ENCODE data around the gene SOHLH1. TPM values are rescaled to one million over a fixed set of nuclear protein-coding genes. Genes with fewer than 3 reads are reported as not detected.

The SOHLH1 gene
- polyA plus RNA-seq, 4 donors: not detected

DNA sequence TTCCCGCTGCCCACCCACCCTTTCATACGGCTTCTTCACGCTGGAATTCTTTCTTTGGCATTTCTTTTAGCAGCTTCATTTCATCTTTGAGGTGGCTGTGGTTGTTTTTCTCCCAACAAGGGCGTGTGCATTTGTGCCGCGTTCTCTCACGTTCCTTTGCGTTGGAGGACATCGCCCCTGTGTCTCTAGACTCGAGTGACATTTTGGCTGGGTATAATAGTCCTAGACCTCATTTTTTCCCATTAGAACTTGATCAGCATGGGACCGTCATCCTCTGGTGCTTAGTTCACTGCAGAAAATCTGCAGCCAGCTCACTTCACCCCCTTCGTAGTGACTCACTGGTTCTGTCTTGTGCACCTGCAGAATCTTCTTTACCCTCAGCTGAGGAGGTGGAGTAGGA lies 32.2 kb upstream of the SOHLH1 start:
- no peak for DNase-seq (ENCODE audit: low read depth in 4 of 4, low spot score in 3 of 4)

DNA sequence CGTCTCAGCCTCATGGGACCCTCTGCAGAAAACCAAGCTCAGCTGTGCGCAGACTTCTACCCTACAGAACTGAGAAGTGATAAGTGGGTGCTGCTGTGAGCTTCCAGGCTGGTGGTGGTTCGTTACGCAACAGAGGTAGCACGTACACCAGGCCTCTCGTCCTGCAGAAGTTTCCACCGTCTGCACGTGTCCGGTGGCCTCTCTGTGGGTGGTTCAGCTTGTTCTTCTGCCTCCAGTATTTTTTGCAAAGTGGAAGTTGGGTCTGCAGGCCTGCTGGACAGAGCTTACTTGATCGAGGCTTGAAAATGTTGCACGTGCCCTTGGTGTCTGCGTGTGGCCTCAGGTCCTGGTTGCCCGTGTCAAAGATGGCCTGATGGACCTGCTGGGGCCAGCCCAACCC lies 30.2 kb upstream of the SOHLH1 start:
- no peak for DNase-seq (ENCODE audit: low read depth in 4 of 4, low spot score in 3 of 4)

DNA sequence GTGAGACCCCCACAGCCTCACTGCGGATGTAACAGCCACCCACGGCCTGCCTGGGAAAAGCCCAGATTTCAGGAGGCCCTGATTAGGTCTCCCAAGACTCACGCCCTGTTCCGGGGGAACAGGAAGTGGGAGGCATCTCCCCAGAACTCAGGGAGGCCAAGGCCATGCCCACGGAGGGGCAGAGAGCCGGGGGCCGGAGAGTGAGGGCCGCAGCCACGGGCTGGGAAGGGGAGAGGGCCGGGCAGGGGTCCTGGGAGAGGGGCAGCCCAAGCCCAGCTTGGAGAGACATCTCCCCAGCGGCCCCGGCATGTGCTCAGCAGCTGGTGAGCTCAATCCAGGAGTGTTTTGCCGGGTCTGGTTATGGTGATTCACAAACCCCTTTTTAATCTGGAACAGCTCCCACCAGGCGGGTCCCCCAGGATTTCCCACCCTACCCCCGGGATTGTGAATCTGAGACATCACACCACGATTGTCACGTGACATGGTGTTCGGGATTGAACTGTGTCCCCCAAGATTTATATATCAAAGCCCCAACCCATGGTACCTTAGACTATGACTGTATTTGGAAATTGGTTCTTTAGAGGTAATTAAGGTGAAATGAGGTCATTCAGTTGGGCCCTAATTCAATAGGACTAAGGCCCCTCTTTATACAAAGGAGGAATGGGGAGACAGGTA lies 29.3 kb upstream of the SOHLH1 start:
- DNase-seq (ENCODE audit: low read depth in 4 of 4, low spot score in 3 of 4): no peak

DNA sequence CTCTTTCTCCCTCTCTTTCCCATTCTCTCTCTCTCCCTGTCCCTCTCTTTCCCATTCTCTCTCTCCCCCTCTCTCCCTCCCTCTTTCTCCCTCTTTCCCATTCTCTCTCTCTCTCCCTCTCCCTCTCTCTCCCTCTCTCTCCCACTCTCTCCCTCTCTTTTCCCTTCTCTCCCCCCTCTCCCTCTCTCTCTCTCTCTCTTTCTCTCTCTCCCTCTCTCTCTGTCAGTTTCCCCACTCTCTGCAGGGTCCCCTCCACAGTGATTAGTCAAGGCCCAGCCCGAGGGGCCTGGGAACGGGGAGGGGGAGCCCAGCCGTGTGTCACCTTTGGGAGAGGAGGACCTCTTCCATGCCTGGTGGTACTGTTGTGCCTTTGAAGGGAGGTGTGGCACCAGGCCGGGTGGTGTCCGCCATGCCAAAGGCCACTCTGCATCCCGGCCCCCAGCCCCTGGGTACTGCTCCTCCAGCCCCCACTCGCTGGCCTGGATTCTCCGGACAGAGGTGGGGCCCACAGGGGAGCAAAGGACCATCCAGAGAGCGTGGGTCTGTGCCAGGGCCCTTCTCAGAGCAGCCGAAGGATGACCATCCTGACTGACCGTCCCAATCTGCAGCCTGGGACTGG lies 28.1 kb upstream of the SOHLH1 start:
- DNase-seq (ENCODE audit: low read depth in 4 of 4, low spot score in 3 of 4): no peak

DNA sequence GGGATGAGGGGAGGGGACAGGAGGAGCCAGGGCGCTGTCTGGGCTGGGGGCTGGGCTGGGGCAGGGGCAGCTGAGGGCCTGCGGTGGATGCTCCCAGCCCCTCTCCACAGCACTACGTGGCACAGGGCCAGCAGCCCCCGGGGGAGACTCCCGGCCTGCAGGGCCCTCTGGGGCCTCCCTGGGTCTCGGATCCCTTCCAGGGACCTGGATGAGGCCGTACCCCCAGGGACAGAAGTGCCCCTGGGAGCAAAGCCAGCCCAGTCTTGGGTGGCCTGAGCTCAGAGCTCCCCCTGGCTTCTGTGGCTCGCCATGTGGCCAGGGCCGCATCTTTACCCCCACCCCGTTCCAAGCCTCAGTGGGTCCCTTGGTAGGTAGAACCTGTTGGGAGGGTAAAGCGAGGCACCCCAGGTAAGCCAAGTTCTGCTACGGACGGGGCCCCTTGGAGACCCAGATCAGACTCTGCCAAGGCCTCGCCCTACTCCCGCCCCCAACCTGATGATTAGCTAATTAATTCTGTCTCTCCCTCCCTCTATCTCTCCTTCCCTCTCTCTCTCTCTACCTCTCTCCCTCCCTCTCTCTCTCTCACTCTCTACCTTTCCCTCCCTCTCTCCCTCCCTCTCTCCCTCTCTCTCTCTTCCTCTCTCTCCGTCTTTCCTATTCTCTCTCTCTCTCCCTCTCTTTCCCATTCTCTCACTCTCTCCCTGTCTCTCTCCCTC lies 27.0 kb upstream of the SOHLH1 start:
- no peak for DNase-seq (ENCODE audit: low read depth in 4 of 4, low spot score in 3 of 4)

DNA sequence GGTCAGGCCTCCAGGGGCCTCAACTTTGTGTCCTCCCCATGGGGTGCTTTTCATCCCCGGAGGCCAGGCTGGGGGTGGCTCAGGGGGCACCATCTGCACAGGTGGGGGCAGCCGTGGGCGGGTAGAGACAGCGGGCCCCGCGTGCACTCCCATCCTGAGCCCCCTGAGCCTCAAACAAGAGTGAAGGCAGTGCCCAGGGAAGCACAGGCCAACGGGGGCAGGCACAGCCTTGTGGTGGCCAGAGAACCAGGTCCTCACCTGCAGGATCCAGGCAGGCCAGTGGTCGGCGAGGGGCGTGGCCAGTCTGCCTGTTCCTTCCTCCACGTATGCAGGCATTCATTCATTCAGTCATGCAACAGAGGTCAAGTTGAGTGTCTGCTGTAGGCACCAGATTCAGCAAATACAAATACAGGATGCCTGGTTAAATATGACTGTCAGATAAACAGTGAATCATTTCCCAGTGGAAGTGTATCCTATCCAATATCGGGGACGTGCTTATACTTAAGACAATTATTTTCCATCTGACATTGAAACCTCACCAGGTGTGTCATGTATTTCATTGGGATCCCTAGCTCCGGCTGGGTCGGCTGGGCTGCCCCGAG lies 25.0 kb upstream of the SOHLH1 start:
- no peak for DNase-seq (ENCODE audit: low read depth in 4 of 4, low spot score in 3 of 4)

DNA sequence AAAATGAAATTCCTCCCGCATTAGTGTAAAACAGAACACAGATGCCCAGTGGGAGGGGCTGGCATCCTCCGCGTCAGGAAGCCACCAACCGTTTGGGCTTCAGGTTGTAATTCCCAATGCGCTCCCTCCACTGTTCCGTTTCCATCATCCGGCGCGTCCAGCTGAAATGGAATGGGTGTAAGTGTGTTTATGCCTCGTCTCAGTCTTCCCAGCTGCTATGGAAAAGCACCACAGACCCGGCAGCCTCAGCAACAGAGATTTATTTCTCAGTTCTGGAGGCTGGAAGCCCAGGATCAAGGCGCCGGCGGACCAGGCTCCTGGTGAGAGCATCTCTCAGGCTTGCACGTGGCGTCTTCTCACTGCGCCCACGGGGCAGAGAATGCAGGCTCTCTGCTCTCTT lies 23.1 kb upstream of the SOHLH1 start:
- no peak for DNase-seq (ENCODE audit: low read depth in 4 of 4, low spot score in 3 of 4)

DNA sequence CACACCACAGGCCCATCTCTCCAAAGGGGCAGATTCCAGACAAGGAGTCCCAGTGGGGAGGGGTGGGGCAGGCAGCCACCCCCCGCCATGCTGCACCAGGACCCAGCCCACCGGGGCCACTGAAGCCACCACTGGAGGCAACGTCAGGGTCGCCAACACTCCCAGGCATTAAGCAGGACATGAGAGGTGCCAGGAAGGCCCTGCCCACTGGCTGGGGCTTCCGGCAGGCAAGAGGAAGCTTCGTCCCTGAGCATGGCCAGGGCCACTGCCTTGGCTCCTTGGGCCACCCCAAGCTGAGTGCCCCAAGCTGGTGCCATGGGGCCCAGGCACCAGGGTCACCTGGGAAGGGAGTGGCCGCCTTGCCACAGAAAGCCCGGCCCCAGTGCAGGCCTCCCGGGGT lies 20.2 kb upstream of the SOHLH1 start:
- DNase-seq (ENCODE audit: low read depth in 4 of 4, low spot score in 3 of 4): no peak

DNA sequence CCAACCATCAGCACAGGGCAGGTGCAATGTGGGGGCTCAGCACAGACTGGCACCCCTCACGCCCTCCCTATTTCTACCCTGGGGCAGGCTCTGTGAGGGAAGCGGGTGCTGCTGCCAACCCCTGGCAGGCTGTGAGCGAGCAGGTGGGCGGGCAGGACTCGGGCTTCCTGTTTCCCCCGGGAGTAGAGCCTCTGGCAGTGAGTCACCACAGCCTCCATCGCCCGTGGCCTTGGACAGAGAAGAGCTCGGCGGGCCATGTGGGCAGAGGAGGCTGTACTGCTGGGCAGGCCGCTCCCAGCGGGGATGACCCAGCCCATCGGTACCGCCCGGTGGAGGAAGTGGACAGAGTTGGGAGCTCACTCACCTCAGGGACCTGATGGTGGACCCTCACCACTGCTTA lies 19.3 kb upstream of the SOHLH1 start:
- no peak for DNase-seq (ENCODE audit: low read depth in 4 of 4, low spot score in 3 of 4)

DNA sequence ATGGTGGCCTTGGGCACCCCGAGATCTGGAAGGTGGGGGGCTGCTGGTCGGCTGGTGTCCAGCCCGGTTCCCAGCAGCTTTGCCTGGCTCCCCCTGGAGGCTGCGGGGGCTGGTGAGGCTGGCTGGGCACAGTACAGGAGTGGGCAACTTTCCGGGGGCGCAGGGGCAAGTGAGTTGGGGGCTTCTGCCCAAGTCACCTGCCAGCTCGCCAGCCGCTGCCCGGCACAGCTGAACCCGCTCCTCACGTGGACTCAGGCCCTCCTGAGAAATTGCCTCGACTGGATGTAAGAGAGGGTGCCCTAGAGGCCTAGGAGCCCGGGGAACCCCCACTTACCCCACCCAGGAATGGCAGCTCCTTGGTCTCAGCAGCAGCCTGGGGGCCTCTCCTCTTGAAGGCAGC lies 18.1 kb upstream of the SOHLH1 start:
- no peak for DNase-seq (ENCODE audit: low read depth in 4 of 4, low spot score in 3 of 4)

DNA sequence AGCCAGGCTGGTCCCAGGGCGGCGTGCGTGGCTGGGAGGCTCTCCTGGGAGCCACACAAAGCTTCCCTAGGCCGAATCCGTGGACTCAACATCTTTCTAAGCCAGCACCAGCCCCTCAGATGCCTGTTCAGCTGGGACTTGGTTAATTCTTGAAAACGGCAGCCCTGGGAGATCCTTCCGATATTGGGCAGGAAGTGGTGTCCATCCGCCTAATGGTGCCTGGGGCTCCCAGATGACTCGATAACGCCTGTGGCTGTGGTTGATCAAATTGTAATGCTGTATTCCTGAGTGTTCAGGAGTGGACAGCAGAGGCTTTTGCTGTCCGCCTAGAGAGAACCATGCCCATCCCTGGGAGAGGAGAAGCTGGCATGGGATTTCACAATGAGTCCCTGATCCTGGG lies 16.8 kb upstream of the SOHLH1 start:
- no peak for DNase-seq (ENCODE audit: low read depth in 4 of 4, low spot score in 3 of 4)

DNA sequence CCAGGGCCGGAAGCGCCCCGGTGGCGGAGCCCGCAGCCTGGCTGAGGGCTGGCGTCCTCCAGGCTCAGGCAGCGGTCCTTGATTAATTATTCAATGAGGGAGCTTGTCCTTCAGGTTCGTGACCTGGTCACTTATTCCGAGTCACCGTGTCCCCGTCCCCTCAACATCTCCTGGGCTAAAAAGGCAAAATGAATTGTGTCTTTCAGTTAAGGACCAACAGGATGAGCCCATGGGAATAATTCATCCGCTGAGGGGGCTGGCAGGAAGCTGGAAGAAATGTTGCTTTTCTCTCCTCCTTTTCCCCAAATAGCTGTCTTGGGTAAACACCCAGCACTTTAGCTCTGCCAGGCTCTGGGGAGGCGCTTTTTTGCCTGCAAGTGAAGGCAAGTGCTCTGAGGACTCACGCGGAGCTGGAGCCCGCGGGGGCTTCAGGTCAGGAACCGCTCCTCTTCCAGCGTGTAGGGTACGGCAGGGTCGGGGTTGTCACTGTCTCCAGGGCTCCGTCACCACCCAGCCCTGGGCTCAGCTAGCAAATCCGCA lies 15.8 kb upstream of the SOHLH1 start:
- no peak for DNase-seq (ENCODE audit: low read depth in 4 of 4, low spot score in 3 of 4)

DNA sequence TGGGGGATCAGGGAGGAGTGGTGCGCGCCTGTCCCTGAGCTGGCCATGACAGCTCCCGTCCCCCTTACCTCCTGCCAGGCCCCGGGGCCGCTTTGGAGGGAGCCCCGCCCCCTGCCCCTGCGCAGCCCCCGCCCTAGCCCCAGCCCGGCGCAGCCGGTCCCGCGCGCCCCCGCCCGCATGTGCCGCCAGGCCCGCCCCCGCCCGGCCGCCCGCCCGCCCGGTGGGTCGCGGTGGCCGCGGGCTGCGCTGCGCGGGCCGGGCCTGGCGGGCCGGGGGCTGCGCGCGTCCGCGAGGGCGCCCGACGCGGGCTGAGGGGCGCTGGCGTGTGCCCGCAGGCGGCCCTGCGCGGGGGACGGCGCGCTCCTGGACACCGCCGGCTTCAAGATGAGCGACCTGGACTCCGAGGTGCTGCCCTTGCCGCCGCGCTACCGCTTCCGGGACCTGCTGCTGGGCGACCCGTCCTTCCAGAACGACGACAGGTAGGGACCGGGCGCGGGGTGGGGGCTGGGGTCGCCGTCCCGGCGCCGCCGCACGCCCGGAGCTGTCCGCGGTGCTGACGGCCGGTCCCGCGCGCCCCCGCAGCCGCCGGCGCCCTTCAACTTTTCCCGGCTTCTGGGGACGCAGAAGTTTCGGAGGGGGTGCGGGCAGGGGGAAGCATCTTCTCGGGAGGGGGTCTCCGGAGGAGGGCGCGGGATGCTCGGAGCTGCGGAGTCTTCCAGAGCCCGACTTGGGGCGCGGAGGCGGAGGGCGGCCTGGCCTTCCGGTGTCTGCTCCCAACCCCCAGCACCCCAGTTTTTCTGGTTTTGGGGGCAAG lies 15.2 kb upstream of the SOHLH1 start:
- DNase-seq (ENCODE audit: low read depth in 4 of 4, low spot score in 3 of 4): peak in 2 of 4 donors; percentile 14 to 35

DNA sequence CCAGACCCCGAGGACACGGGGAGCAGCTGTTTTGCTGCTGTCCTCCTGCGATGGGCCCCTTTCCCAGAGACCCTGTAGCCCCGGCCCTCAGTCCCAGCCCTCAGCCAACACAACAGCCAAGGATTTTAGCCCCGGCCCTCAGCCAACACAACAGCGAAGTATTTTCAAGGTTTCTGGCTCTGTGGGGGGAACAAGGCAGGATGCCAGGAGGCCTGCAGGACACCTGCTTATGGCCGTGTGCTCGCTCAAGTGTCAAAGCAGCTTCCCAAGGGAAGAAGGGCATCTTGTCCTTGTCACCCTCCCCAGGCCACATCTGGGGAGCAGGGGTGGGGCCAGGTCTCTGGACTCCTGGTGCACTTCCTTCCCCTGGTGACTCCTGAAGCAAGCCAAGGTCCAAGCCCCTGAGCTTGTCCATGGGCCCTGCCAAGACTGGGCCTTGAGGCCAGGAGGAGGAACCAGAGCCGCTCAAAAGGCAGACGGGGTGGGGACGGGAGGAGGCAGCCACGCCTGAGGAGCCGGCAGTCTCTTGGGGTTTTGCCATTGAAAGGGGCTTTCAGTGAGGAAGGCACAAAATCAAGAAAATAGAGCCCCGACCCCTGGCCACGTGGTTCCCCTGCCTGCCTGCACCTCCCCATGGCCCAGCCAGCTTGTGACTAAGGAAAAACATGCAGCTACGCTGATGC lies 13.5 kb upstream of the SOHLH1 start:
- no peak for DNase-seq (ENCODE audit: low read depth in 4 of 4, low spot score in 3 of 4)

DNA sequence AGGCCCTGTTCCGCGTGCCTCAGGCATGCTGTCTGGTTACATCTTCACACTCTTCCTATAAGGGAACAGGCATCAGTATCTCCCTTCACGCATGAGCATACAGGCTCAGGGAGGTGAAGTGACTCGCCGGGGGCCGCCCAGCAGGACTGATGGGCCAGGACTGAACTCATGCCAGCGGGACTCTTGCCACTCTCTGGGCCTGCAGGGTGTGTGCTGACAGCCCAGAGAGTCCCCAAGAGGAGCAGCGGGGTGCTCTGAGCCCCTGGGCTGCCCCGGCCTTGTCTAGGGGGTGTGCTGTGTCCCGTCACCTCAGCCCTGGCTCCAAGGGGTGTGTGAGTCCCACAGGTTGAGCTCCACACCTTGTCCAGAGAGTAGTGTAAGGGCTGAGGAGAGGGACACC lies 12.6 kb upstream of the SOHLH1 start:
- no peak for DNase-seq (ENCODE audit: low read depth in 4 of 4, low spot score in 3 of 4)

DNA sequence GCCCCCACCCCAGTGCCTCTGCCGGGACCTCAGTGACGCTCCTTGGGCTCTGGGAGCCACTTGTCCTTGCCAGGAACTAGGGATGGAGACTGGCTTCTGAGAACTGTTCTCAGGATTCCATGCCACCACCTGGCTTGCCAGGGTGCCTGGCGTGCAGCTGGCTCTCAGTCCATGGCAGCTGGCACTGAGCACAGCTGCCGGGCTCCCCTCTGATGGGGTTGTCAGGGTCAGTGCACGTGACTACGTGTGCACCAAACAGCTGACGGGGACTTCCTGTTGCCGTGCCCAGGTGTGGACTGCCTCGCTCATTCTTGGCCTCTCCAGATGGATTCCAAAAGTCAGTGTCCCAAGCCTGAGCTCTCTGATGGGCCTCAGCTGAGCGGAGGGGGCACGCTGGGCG lies 12.1 kb upstream of the SOHLH1 start:
- no peak for DNase-seq (ENCODE audit: low read depth in 4 of 4, low spot score in 3 of 4)

DNA sequence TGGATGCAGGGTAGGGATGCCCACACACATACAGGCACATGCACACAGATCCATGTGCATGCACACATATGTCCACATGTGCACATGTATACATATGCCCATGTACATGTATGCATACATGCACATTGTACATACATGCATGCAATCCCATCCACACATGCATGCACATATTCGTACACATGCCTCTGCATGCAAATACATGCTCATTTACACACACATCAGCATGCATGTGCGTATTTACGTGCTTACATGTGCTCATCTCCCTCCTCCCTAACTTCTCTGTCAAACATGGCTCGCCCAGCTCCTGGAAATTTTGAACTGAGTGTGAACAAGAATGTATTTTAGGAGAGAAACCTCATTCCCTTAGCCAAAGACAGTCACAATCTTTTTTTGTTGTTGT lies 8.9 kb upstream of the SOHLH1 start:
- no peak for DNase-seq (ENCODE audit: low read depth in 4 of 4, low spot score in 3 of 4)

DNA sequence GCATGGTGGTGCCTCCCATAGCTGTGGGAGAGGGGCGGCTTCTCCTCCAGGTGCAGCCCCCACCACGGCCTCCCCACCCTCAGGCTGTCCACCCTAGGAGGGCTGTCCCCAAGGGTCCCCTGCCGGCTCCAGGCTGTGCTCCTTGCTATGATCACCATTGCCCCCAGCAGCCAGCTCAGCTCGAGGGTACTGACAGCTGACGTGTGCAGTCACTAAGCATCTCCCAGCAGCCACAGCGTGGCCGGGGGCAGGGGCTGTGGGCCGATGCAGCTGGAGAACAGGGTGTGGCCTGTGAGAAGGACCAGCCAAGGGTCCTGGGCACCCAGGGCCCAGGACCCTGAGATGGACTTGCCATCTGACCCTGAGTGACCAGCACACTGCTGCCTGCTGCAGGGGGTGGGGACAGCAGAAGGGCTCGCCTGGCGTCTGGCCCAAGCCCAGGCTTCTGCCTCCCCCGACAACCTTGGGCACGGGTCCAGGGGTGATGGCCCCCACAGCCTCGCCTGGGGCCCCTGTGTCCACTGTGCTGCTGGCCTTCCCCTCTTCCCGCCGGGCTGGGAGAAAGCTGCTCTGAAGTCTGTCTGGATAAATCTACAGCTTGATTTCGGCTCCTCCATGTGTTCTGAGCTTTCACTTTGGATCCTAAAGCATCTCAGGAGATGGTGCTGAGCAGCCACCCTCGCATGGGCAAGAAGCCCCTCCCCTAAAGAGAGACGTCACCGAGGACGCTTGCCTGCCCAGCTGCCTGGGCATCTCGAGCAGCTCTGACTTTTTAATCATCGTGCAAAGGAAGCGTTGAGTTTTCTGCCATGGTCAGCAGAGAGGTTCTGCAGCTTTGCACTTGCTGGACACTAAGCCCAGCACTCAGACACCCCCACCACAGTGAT lies 8.2 kb upstream of the SOHLH1 start:
- no peak for DNase-seq (ENCODE audit: low read depth in 4 of 4, low spot score in 3 of 4)

DNA sequence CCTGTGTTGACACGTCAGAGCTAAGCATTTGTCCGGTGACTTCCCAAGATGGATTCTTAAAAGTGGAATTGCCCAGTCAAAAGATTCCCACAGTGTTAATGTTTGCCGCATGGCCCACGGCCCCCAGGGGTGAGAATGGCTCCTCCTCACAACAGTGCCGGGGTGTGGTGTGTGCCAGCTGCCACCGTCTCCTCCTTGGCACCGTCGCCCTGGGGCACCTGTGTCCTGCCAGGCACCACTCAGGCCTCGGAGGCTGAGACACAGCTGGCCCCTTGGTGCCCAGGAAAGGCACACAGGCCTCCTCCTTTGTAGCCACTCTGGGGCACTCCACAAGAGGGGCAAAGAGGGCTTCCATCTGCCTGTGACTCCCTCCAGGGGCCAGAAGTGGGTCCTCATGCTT lies 7.0 kb upstream of the SOHLH1 start:
- DNase-seq (ENCODE audit: low read depth in 4 of 4, low spot score in 3 of 4): no peak
